ENCODE results near the gene TLCD3B. TPM values are rescaled to one million over a fixed set of nuclear protein-coding genes. Genes with fewer than 3 reads are reported as not detected.

Gene TLCD3B
- total and polyA plus RNA-seq, 9 of the 15 experiments (the other 6 are each of a cell fraction or from before 2014, with no cell fraction given) = 0.10 to 0.52 (median 0.23) TPM; not detected in 4

- Histone ChIP-seq H3K79me2 (ENCODE audit: control insufficient read depth, insufficient read depth, low read length) (peaks cover 14% of the 10 kb centered on the region; the same call in 2 of the 3 replicates), H3K4me3 (no peak overlapping the region), H3K4me1 (replicated peaks in 1 of 2; ENCODE audit: control insufficient read depth in 2 of 2, insufficient read depth in 2 of 2, low read length in 2 of 2) (peaks cover 18 to 32% of the 10 kb centered on the region in 2 experiments), H3K9me1 (ENCODE audit: control insufficient read depth, insufficient read depth, low read length) (no peaks in the 10 kb centered on the region), H3K27me3 (ENCODE audit: control insufficient read depth in 2 of 2, insufficient read depth in 2 of 2, low read length in 2 of 2) (no peaks in the 10 kb centered on the region; a peak in 1 of 5 replicates), H3K27ac (ENCODE audit: extremely low read depth, low read depth, low read length) (no peak overlapping the region), H3K9me3 (replicated peaks; ENCODE audit: control insufficient read depth, insufficient read depth, low read depth, low read length) (no peaks in the 10 kb centered on the region), H4K20me1 (replicated peaks; ENCODE audit: control insufficient read depth, insufficient read depth, low read length) (peaks cover 4% of the 10 kb centered on the region; the same call in 1 of the 2 replicates), H3K36me3 (ENCODE audit: control insufficient read depth, insufficient read depth, low read length) (no peaks in the 10 kb centered on the region), H2AFZ (ENCODE audit: low read depth, low read length) (no peak overlapping the region), H3K9ac (ENCODE audit: insufficient read depth in 1 of 2, low read depth in 2 of 2, low read length in 2 of 2) (peak overlapping the region in 1 of 2 experiments; percentile 39; a peak in 1 of 4 replicates), H3K4me2 (ENCODE audit: insufficient read depth, low read length) (no peak overlapping the region)
- no peak for FAIRE-seq
- ChIA-PET CTCF (ENCODE audit: low intra/inter-chr PET ratio) (interaction anchor here (0.7 kb wide), 1 partner anchor 43 kb away, joined by 3 read pairs; no protein-coding TSS in a partner anchor), POLR2A (no interaction called here)
- BruUV-seq (replicated peaks) = no TSS peak
- no peak for ATAC-seq
- 78% methylated on average over 6 of the region's 8 CpGs for WGBS (ENCODE audit: insufficient coverage, low coverage, missing lambda C conversion rate)
- in situ Hi-C loops (cut with MboI) = no loop called here
- no peak for TF ChIP-seq CHAMP1 (IDR thresholded peaks at IDR 0.05)
- TF ChIP-seq RBM17 (IDR thresholded peaks at IDR 0.05; ENCODE audit: borderline replicate concordance, low read depth, low read length) = no peak
- TF ChIP-seq ETV5 (CRISPR knock-in tag; IDR thresholded peaks at IDR 0.05; ENCODE audit: low read depth) = no peak
- no peak for TF ChIP-seq ASH1L (IDR thresholded peaks at IDR 0.05; ENCODE audit: borderline replicate concordance, low read depth, partially characterized antibody)
- TF ChIP-seq ZBTB33 (CRISPR knock-in tag; IDR thresholded peaks at IDR 0.05) = no peak
- no peak for TF ChIP-seq TBP (optimal IDR thresholded peaks at IDR 0.05; ENCODE audit: low read depth, low read length)
- TF ChIP-seq SRF (CRISPR knock-in tag; IDR thresholded peaks at IDR 0.05) = no peak
- no peak for TF ChIP-seq STAT5B (CRISPR knock-in tag; IDR thresholded peaks at IDR 0.05)
- no peak for TF ChIP-seq HDAC6 (IDR thresholded peaks at IDR 0.05; ENCODE audit: low read depth, low read length)
- TF ChIP-seq TCF3 (CRISPR knock-in tag; IDR thresholded peaks at IDR 0.05) = no peak
- no peak for DNase-seq (ENCODE audit: extremely low read depth in 1 of 4, low spot score in 3 of 4)
- intact Hi-C loops (cut with micrococcal nuclease) = loop anchor here (5.0 kb wide), 1 partner anchor 42 kb away; the partner anchor contains the start of gene TBX6
Measured at GRCh38 chr16:30049871-30050270, 18.8 kb upstream of the TLCD3B start.

Measured in K562 (cell line).